GM19397 (cell line): ENCODE results near the gene TF.

ENCODE experiments used
- ATAC-seq: cut with Tn5 transposase; IDR thresholded peaks from one replicate; pipeline ENCODE4 v1.9.1; 2021; ENCODE audit warnings: mild to moderate bottlenecking, moderate library complexity; ENCODE audit not compliant: unreplicated experiment

The TF gene

GRCh38 chr3:133804896-133805295 is 58.7 kb downstream of the TF start:
- no peak for ATAC-seq

- ATAC-seq: no peak
Measured at GRCh38 chr3:133805384-133805701, 59.1 kb downstream of the TF start.

GRCh38 chr3:133805702-133806475 is 59.7 kb downstream of the TF start, which contains the start of gene SRPRB:
TSS of gene SRPRB (plus strand) at chr3:133805815. CDS start at chr3:133805849, 34 bp downstream.
- ATAC-seq: peak; percentile 98

- no peak for ATAC-seq
Measured at GRCh38 chr3:133812872-133813271, 66.7 kb downstream of the TF start.

- no peak for ATAC-seq
Measured at GRCh38 chr3:133815386-133815785, 69.2 kb downstream of the TF start.

GRCh38 chr3:133820129-133820528 is 73.9 kb downstream of the TF start:
- ATAC-seq: no peak

GRCh38 chr3:133820889-133821675 is 74.9 kb downstream of the TF start:
- no peak for ATAC-seq

- ATAC-seq: no peak
Measured at GRCh38 chr3:133821767-133822638, 75.8 kb downstream of the TF start.

- ATAC-seq: no peak
Measured at GRCh38 chr3:133824961-133825485, 78.8 kb downstream of the TF start.

GRCh38 chr3:133825969-133826727 is 80.0 kb downstream of the TF start:
- no peak for ATAC-seq

- ATAC-seq: no peak
Measured at GRCh38 chr3:133827136-133827535, 80.9 kb downstream of the TF start.

- no peak for ATAC-seq
Measured at GRCh38 chr3:133827684-133828083, 81.5 kb downstream of the TF start.

GRCh38 chr3:133828576-133829309 is 82.5 kb downstream of the TF start:
- no peak for ATAC-seq

- ATAC-seq: no peak
Measured at GRCh38 chr3:133829310-133829707, 83.1 kb downstream of the TF start.

GRCh38 chr3:133830071-133830470 is 83.9 kb downstream of the TF start:
- no peak for ATAC-seq

GRCh38 chr3:133831966-133832801 is 86.0 kb downstream of the TF start:
- no peak for ATAC-seq

GRCh38 chr3:133832802-133833144 is 86.6 kb downstream of the TF start:
- no peak for ATAC-seq

- ATAC-seq: no peak
Measured at GRCh38 chr3:133833267-133833666, 87.1 kb downstream of the TF start.
